Thyroid gland (tissue), 4 donors: ENCODE data around the gene PRRG2.

Experiments
- POLR2A ChIP-seq, 2 donors: fragments of 450-650 bp; IDR thresholded peaks; one replicate each; pipeline ENCODE4 v1.6.1; 2017; ENCODE audit warnings: antibody characterized with exemption in 2 of 2, mild to moderate bottlenecking in 2 of 2, moderate library complexity in 1 of 2
- TF ChIP-seq, protein P1 (sequence below), 6 experiments: fragments of 200-600 bp in 3 of 6; fragments of 450-650 bp in 3 of 6; sonication (generic) in 3 of 6; IDR thresholded peaks; one replicate each; pipeline ENCODE4 v1.5.1; 2016 to 2019; ENCODE audit warnings: antibody characterized with exemption in 6 of 6, mild to moderate bottlenecking in 2 of 6, inconsistent platforms in 1 of 6, moderate library complexity in 1 of 6

- TF ChIP-seq, protein P1, sequence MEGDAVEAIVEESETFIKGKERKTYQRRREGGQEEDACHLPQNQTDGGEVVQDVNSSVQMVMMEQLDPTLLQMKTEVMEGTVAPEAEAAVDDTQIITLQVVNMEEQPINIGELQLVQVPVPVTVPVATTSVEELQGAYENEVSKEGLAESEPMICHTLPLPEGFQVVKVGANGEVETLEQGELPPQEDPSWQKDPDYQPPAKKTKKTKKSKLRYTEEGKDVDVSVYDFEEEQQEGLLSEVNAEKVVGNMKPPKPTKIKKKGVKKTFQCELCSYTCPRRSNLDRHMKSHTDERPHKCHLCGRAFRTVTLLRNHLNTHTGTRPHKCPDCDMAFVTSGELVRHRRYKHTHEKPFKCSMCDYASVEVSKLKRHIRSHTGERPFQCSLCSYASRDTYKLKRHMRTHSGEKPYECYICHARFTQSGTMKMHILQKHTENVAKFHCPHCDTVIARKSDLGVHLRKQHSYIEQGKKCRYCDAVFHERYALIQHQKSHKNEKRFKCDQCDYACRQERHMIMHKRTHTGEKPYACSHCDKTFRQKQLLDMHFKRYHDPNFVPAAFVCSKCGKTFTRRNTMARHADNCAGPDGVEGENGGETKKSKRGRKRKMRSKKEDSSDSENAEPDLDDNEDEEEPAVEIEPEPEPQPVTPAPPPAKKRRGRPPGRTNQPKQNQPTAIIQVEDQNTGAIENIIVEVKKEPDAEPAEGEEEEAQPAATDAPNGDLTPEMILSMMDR (IDR thresholded peaks at IDR 0.05), result no peak
- TF ChIP-seq POLR2A (IDR thresholded peaks at IDR 0.05), result peak in 1 of 2 donors; percentile 34
Measured at GRCh38 chr19:49590971-49591730, 10.0 kb downstream of the PRRG2 start, which contains the start of gene PRR12.
